HG03066 (cell line): ENCODE measurements around the gene DNAAF9.

Experiments used
- ATAC-seq: cut with Tn5 transposase; IDR thresholded peaks from one replicate; pipeline ENCODE4 v1.9.1; 2021; ENCODE audit warnings: low read depth; ENCODE audit not compliant: unreplicated experiment

Gene DNAAF9

GRCh38 chr20:3378138-3378537 is 29.3 kb downstream of the DNAAF9 start:
- no peak for ATAC-seq

GRCh38 chr20:3377644-3378043 is 29.8 kb downstream of the DNAAF9 start:
- no peak for ATAC-seq

- no peak for ATAC-seq
Measured at GRCh38 chr20:3374296-3374695, 33.2 kb downstream of the DNAAF9 start.

- ATAC-seq = no peak
Measured at GRCh38 chr20:3371754-3372153, 35.7 kb downstream of the DNAAF9 start.

GRCh38 chr20:3367089-3367488 is 40.4 kb downstream of the DNAAF9 start:
- no peak for ATAC-seq

GRCh38 chr20:3364323-3365013 is 43.0 kb downstream of the DNAAF9 start:
- no peak for ATAC-seq

- no peak for ATAC-seq
Measured at GRCh38 chr20:3360752-3361151, 46.7 kb downstream of the DNAAF9 start.

- ATAC-seq = no peak
Measured at GRCh38 chr20:3358676-3359340, 48.7 kb downstream of the DNAAF9 start.
